ENCODE data around the gene MSL3B.

MSL3B gene

DNA sequence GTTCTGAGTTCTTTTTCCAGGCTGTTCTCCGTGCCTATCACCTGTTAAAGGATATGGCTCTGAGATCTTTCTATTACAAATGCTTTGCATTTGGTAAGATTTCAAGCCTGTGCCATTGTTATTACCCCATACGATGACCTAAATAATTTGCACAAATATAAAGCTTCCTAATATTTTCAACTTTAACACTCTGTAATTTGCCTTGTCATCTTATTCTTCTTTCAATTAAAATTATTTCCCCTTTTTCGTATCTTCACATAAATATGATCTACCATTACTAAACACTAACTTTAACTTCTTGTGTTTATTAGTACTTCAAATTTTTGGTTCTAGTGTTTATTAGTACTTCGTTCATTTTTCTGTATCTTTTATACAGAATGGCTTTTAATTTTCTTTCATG, 3.2 kb upstream of the MSL3B start:
- H3K4me3 Mint-ChIP-seq (ENCODE audit: low read depth), result no peak overlapping the region
- H3K36me3 Mint-ChIP-seq (ENCODE audit: insufficient read depth), result peaks cover 13% of the 10 kb centered on the region
- no peak for DNase-seq (ENCODE audit: low spot score, unreplicated experiment)
- H3K9me3 Mint-ChIP-seq (ENCODE audit: low read depth), result peaks cover 22% of the 10 kb centered on the region
- H3K4me1 Mint-ChIP-seq (ENCODE audit: low read depth), result no peaks in the 10 kb centered on the region
- peaks cover 56% of the 10 kb centered on the region for H3K27me3 Mint-ChIP-seq
- H3K27ac Mint-ChIP-seq, result no peak overlapping the region
- TF ChIP-seq, protein P1, sequence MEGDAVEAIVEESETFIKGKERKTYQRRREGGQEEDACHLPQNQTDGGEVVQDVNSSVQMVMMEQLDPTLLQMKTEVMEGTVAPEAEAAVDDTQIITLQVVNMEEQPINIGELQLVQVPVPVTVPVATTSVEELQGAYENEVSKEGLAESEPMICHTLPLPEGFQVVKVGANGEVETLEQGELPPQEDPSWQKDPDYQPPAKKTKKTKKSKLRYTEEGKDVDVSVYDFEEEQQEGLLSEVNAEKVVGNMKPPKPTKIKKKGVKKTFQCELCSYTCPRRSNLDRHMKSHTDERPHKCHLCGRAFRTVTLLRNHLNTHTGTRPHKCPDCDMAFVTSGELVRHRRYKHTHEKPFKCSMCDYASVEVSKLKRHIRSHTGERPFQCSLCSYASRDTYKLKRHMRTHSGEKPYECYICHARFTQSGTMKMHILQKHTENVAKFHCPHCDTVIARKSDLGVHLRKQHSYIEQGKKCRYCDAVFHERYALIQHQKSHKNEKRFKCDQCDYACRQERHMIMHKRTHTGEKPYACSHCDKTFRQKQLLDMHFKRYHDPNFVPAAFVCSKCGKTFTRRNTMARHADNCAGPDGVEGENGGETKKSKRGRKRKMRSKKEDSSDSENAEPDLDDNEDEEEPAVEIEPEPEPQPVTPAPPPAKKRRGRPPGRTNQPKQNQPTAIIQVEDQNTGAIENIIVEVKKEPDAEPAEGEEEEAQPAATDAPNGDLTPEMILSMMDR (IDR thresholded peaks at IDR 0.05; ENCODE audit: unreplicated experiment), result no peak

DNA sequence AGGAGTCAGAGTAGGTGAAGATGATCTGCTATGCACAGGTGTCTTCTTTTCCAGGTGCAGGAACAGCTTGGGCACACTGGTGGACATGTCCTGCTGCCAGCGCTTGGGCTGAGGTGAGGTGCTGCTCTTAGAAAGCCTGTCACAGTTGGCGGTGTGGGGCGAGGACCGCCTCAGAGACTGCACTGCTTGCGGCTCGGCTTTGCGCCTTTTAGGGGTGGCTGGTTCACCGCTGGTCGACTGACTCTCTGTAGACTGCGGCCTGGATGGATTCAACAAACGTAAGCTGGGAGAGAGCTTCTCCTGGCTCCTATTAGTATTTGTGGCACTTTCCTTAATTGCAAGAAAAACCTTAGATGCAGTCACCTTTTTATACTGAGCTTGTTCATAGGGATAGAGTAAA, 1.7 kb downstream of the MSL3B start:
- TF ChIP-seq, protein P1 (IDR thresholded peaks at IDR 0.05; ENCODE audit: unreplicated experiment), result no peak
- peaks cover 24% of the 10 kb centered on the region for H3K36me3 Mint-ChIP-seq (ENCODE audit: insufficient read depth)
- H3K4me3 Mint-ChIP-seq (ENCODE audit: low read depth), result no peak overlapping the region
- DNase-seq (ENCODE audit: low spot score, unreplicated experiment), result no peak
- peaks cover 23% of the 10 kb centered on the region for H3K9me3 Mint-ChIP-seq (ENCODE audit: low read depth)
- H3K27me3 Mint-ChIP-seq, result peaks cover 19% of the 10 kb centered on the region
- no peaks in the 10 kb centered on the region for H3K4me1 Mint-ChIP-seq (ENCODE audit: low read depth)
- no peak overlapping the region for H3K27ac Mint-ChIP-seq

DNA sequence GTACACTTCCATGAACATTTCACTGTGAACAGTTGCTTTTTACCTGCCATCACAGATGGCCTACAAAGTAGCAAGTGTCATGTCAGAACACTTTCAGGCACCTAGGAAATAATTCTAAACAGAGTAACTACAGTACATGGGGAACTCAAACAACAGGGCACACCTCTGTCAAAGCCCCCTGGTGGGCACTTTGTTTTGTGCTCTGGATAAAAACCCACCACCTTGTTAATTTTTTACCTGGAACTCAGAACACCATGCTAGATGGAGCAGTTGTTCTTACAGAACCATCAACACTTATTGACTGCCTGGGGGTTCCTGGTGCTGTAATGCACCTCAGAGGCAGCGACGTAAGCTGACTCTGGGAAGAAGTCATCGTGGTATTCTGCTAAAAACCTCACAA, 2.3 kb downstream of the MSL3B start:
- Mint-ChIP-seq H3K9me3 (ENCODE audit: low read depth) (peaks cover 23% of the 10 kb centered on the region), H3K36me3 (ENCODE audit: insufficient read depth) (peaks cover 24% of the 10 kb centered on the region), H3K27me3 (peaks cover 13% of the 10 kb centered on the region), H3K27ac (no peak overlapping the region), H3K4me3 (ENCODE audit: low read depth) (peak overlapping the region; percentile 9), H3K4me1 (ENCODE audit: low read depth) (no peaks in the 10 kb centered on the region)
- TF ChIP-seq, protein P1 (IDR thresholded peaks at IDR 0.05; ENCODE audit: unreplicated experiment), result peak; percentile 35
- no peak for DNase-seq (ENCODE audit: low spot score, unreplicated experiment)

DNA sequence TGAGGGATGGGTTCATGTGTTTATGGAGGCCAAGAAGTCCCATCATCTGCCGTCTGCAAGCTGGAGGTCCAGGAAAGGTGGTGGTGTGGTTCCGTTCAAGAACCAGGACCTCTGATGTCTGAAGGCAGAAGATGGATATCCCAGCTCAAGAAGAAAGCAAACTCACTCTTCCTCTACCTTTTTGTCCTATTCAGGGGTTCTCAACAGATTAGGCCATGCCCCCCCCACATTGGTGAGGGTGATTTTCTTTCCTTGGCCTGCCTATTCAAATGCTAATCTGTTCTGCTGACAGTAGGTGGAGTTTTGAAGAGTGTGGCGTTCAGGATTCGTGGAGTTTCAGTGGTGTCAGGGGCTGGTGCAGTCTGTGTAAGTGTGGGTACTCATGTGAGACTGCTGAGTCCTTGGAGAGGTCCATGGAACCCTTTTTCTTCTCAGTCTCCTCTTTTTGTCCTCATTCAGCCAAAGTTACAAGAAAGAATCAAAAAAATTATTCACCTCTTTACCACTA, 5.9 kb downstream of the MSL3B start:
- H3K27ac Mint-ChIP-seq, result no peak overlapping the region
- TF ChIP-seq, protein P1 (IDR thresholded peaks at IDR 0.05; ENCODE audit: unreplicated experiment), result no peak
- DNase-seq (ENCODE audit: low spot score, unreplicated experiment), result no peak
- H3K36me3 Mint-ChIP-seq (ENCODE audit: insufficient read depth), result peaks cover 19% of the 10 kb centered on the region
- no peaks in the 10 kb centered on the region for H3K27me3 Mint-ChIP-seq
- peaks cover 14% of the 10 kb centered on the region for H3K9me3 Mint-ChIP-seq (ENCODE audit: low read depth)
- H3K4me1 Mint-ChIP-seq (ENCODE audit: low read depth), result no peaks in the 10 kb centered on the region
- H3K4me3 Mint-ChIP-seq (ENCODE audit: low read depth), result no peak overlapping the region

DNA sequence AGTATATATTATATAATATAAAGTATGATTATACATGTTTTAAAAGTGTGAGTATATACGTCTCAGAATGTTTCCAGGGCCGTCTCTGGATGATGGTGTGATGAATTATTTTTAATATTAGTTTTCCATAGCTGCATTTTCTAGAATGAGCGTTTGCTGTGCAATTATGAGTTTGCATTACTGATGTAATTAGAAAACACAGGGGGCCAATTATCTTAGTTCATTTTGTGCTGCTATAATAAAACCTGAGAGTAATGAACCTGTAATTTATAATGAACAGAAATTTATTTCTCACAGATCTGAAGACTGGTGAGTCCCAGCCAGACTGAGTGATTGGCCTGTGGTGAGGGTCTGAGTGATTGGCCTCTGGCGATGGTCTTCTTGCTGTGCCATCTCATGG, 9.9 kb downstream of the MSL3B start:
- TF ChIP-seq, protein P1 (IDR thresholded peaks at IDR 0.05; ENCODE audit: unreplicated experiment), result no peak
- H3K36me3 Mint-ChIP-seq (ENCODE audit: insufficient read depth), result no peaks in the 10 kb centered on the region
- peaks cover 10% of the 10 kb centered on the region for H3K4me1 Mint-ChIP-seq (ENCODE audit: low read depth)
- no peaks in the 10 kb centered on the region for H3K27me3 Mint-ChIP-seq
- H3K9me3 Mint-ChIP-seq (ENCODE audit: low read depth), result no peaks in the 10 kb centered on the region
- no peak overlapping the region for H3K4me3 Mint-ChIP-seq (ENCODE audit: low read depth)
- no peak for DNase-seq (ENCODE audit: low spot score, unreplicated experiment)
- no peak overlapping the region for H3K27ac Mint-ChIP-seq

Measured in progenitor cell of endocrine pancreas (in vitro differentiated cells).